Naive thymus-derived CD4-positive, alpha-beta T cell (primary cell): ENCODE data around the gene NTM. TPM values are rescaled to one million over a fixed set of nuclear protein-coding genes. Genes with fewer than 3 reads are reported as not detected.

Experiments
- ATAC-seq: fragments of 150-1000 bp; cut with Tn5 transposase; 2 replicates; pipeline ENCODE4 v1.10.0; 2021; ENCODE audit warnings: mild to moderate bottlenecking, moderate library complexity
- CTCF ChIA-PET: fragments of 350-600 bp; sonication (Branson Sonifier 250); formaldehyde crosslinking; loops from one replicate; lab custom pipeline; 2021; ENCODE audit warnings: antibody characterized with exemption; lab: Charles Lee
- POLR2A ChIA-PET: fragments of 350-600 bp; sonication (Branson Sonifier 250); formaldehyde crosslinking; loops from one replicate; lab custom pipeline; 2021; ENCODE audit warnings: antibody characterized with exemption, inconsistent platforms; lab: Charles Lee
- DNase-seq, 9 donors: peaks; one replicate each; pipeline versions ENCODE4 v3.0.0 to v3.0.0-alpha.2; 2020 to 2022; ENCODE audit warnings: mixed read lengths in 1 of 9
- H3K27ac ChIP-seq: one replicate; pipeline ENCODE4 v1.7.0; 2013; ENCODE audit warnings: mild to moderate bottlenecking, low read depth, low read length, moderate library complexity
- H3K27me3 ChIP-seq, 2 donors: one replicate each; pipeline ENCODE4 v1.7.0; 2013; ENCODE audit warnings: low read length in 2 of 2, mild to moderate bottlenecking in 2 of 2, moderate library complexity in 2 of 2; ENCODE audit not compliant: control insufficient read depth in 2 of 2, insufficient read depth in 2 of 2
- H3K36me3 ChIP-seq, 3 experiments: 1 replicate in 2 of 3; 2 replicates in 1 of 3; pipeline ENCODE4 v1.7.0; 2013; ENCODE audit warnings: low read length in 3 of 3, mild to moderate bottlenecking in 3 of 3, moderate library complexity in 1 of 3; ENCODE audit not compliant: insufficient read depth in 3 of 3, control insufficient read depth in 2 of 3
- H3K4me1 ChIP-seq, 2 donors: one replicate each; pipeline ENCODE4 v1.7.0; 2013; ENCODE audit warnings: low read length in 2 of 2, mild to moderate bottlenecking in 2 of 2, moderate library complexity in 1 of 2; ENCODE audit not compliant: control insufficient read depth in 2 of 2, insufficient read depth in 2 of 2
- H3K4me3 ChIP-seq: 2 replicates; pipeline ENCODE4 v1.7.0; 2013; ENCODE audit warnings: mild to moderate bottlenecking, low read length
- H3K9me3 ChIP-seq, 3 experiments: 1 replicate in 2 of 3; 2 replicates in 1 of 3; pipeline ENCODE4 v1.7.0; 2013; ENCODE audit warnings: low read length in 3 of 3; ENCODE audit not compliant: control insufficient read depth in 2 of 3
- H3K27ac Mint-ChIP-seq, 9 donors: one replicate each; pipeline ENCODE4 v1.8.0; 2020 to 2022; ENCODE audit warnings: mixed read lengths in 9 of 9, mild to moderate bottlenecking in 8 of 9, moderate library complexity in 5 of 9, inconsistent platforms in 2 of 9
- H3K27me3 Mint-ChIP-seq, 5 donors: one replicate each; pipeline ENCODE4 v1.8.0; 2021 to 2022; ENCODE audit warnings: mixed read lengths in 5 of 5, mild to moderate bottlenecking in 1 of 5
- H3K36me3 Mint-ChIP-seq, 5 donors: one replicate each; pipeline ENCODE4 v1.8.0; 2020 to 2022; ENCODE audit warnings: mixed read lengths in 5 of 5, mild to moderate bottlenecking in 3 of 5, inconsistent platforms in 1 of 5
- H3K4me1 Mint-ChIP-seq, 7 donors: one replicate each; pipeline ENCODE4 v1.8.0; 2020 to 2022; ENCODE audit warnings: mixed read lengths in 7 of 7, mild to moderate bottlenecking in 3 of 7, inconsistent platforms in 1 of 7
- H3K4me3 Mint-ChIP-seq, 10 donors: one replicate each; pipeline ENCODE4 v1.8.0; 2020 to 2022; ENCODE audit warnings: mild to moderate bottlenecking in 10 of 10, mixed read lengths in 10 of 10, moderate library complexity in 6 of 10, inconsistent platforms in 2 of 10
- H3K9me3 Mint-ChIP-seq, 11 donors: one replicate each; pipeline ENCODE4 v1.8.0; 2020 to 2022; ENCODE audit warnings: mixed read lengths in 11 of 11, mild to moderate bottlenecking in 4 of 11, inconsistent platforms in 1 of 11, moderate library complexity in 1 of 11
- intact Hi-C, 2 donors: fragments of 100-400 bp; cut with micrococcal nuclease; formaldehyde crosslinking; loops; one replicate each; pipeline ENCODE4 v1.15.1; 2023
- polyA plus RNA-seq, 2 donors: library from polyadenylated mRNA; unstranded; fragments of 300-500 nt; fragmentation: Illumina TruSeq; gene quantifications; one replicate each; pipeline ENCODE4 v1.2.3, GENCODE V29; 2021
- total RNA-seq, 6 experiments: library from RNA in 5 of 6; stranded (reverse) in 5 of 6; gene quantifications; 1 replicate in 5 of 6; 2 replicates in 1 of 6; pipeline ENCODE4 v1.2.3 and lab custom pipeline; 2021 to 2026

NTM gene
- total and polyA plus RNA-seq, 7 experiments from 2014 or later = not detected

DNA sequence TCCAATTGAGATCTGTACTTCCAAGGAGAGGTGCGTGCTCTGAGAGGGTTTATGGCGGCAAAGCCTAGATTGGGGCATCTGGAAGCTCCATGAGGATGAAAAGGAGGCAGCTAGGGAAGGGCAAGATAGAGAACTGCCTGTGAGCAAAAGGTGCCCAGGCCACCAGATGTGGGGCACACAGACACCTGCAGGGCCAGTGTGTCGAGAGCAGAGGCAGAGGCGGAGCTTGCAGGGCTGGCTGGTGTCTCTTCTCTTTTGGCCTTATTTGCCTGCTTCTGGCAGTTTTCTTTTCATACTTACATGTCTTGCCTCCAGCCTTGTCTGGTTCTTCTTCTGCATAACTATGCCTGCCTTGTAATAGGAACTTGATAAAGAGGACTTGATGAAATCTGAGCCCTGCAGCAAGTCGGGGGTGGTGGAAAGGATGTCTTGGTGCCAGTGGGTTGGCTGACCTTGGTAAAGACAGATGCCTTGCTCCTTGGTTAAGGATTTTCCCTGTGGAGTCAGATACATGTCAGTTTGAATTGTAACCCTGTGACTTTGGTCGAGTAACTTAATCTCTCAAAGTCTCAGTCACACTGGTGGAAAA lies 680.3 kb downstream of the NTM start:
- peaks cover 0 to 13% (median 0%) of the 10 kb centered on the region in 5 donors for H3K27me3 Mint-ChIP-seq
- H3K27ac Mint-ChIP-seq = no peak overlapping the region
- Histone ChIP-seq H3K27ac (no peak overlapping the region), H3K36me3 (no peaks in the 10 kb centered on the region), H3K9me3 (no peaks in the 10 kb centered on the region), H3K27me3 (no peaks in the 10 kb centered on the region), H3K4me3 (no peak overlapping the region), H3K4me1 (no peaks in the 10 kb centered on the region)
- H3K9me3 Mint-ChIP-seq = peaks cover 0 to 6% (median 0%) of the 10 kb centered on the region in 11 donors
- H3K36me3 Mint-ChIP-seq = no peaks in the 10 kb centered on the region
- DNase-seq (no peak), ATAC-seq (no peak)
- ChIA-PET CTCF (no interaction called here), POLR2A (no interaction called here)
- intact Hi-C loops = no loop called here
- H3K4me1 Mint-ChIP-seq = peaks cover 0 to 6% (median 0%) of the 10 kb centered on the region in 7 donors
- H3K4me3 Mint-ChIP-seq = no peak overlapping the region

DNA sequence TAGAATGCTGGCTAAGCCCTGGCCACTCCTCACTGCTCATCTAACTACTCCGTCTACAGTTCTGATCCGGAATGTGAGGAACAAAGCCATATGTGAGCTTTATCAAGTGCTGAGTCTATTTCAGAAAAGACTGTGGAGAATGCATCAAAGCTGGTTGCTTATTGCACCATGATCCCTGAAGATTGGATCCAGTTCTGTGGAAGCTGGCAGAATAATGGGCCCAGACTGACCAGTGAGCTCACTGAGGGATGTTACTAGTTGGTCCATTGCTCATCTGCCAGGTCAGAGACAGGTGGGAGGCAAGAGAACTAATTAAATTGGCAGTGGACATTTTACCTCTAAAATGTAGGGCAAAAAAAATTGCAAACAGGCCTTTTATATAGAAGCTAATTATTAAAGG lies 681.3 kb downstream of the NTM start:
- no peak for DNase-seq
- no peak for ATAC-seq
- H3K4me1 Mint-ChIP-seq = peaks cover 0 to 6% (median 0%) of the 10 kb centered on the region in 7 donors
- CTCF ChIA-PET = no interaction called here
- intact Hi-C loops = no loop called here
- H3K9me3 ChIP-seq = no peaks in the 10 kb centered on the region
- no peaks in the 10 kb centered on the region for H3K27me3 ChIP-seq
- no peak overlapping the region for H3K27ac Mint-ChIP-seq
- POLR2A ChIA-PET = no interaction called here
- no peaks in the 10 kb centered on the region for H3K36me3 ChIP-seq
- peaks cover 0 to 6% (median 0%) of the 10 kb centered on the region in 11 donors for H3K9me3 Mint-ChIP-seq
- no peaks in the 10 kb centered on the region for H3K4me1 ChIP-seq
- peaks cover 0 to 13% (median 0%) of the 10 kb centered on the region in 5 donors for H3K27me3 Mint-ChIP-seq
- no peak overlapping the region for H3K27ac ChIP-seq
- H3K4me3 ChIP-seq = no peak overlapping the region
- H3K4me3 Mint-ChIP-seq = no peak overlapping the region
- H3K36me3 Mint-ChIP-seq = no peaks in the 10 kb centered on the region

GRCh38 chr11:132052342-132052741 lies 681.9 kb downstream of the NTM start:
- H3K4me3 ChIP-seq = no peak overlapping the region
- H3K36me3 ChIP-seq = no peaks in the 10 kb centered on the region
- ATAC-seq = no peak
- no peak for DNase-seq
- intact Hi-C loops = no loop called here
- H3K4me1 Mint-ChIP-seq = peaks cover 0 to 5% (median 0%) of the 10 kb centered on the region in 7 donors
- H3K27me3 Mint-ChIP-seq = peaks cover 0 to 13% (median 0%) of the 10 kb centered on the region in 5 donors
- POLR2A ChIA-PET = no interaction called here
- CTCF ChIA-PET = no interaction called here
- H3K36me3 Mint-ChIP-seq = no peaks in the 10 kb centered on the region
- H3K27me3 ChIP-seq = no peaks in the 10 kb centered on the region
- H3K4me1 ChIP-seq = no peaks in the 10 kb centered on the region
- H3K27ac Mint-ChIP-seq = no peak overlapping the region
- H3K27ac ChIP-seq = no peak overlapping the region
- peaks cover 0 to 6% (median 0%) of the 10 kb centered on the region in 11 donors for H3K9me3 Mint-ChIP-seq
- H3K4me3 Mint-ChIP-seq = no peak overlapping the region
- H3K9me3 ChIP-seq = no peaks in the 10 kb centered on the region

GRCh38 chr11:132052904-132053303 lies 682.5 kb downstream of the NTM start:
- no peak for ATAC-seq
- no peaks in the 10 kb centered on the region for H3K4me1 ChIP-seq
- H3K27me3 ChIP-seq = no peaks in the 10 kb centered on the region
- Mint-ChIP-seq H3K27me3 (peaks cover 0 to 13% (median 0%) of the 10 kb centered on the region in 5 donors), H3K9me3 (peaks cover 0 to 6% (median 0%) of the 10 kb centered on the region in 11 donors), H3K4me3 (no peak overlapping the region), H3K27ac (no peak overlapping the region), H3K4me1 (peaks cover 0 to 3% (median 0%) of the 10 kb centered on the region in 7 donors), H3K36me3 (no peaks in the 10 kb centered on the region)
- no peaks in the 10 kb centered on the region for H3K36me3 ChIP-seq
- ChIA-PET CTCF (no interaction called here), POLR2A (no interaction called here)
- intact Hi-C loops = no loop called here
- H3K4me3 ChIP-seq = no peak overlapping the region
- no peak overlapping the region for H3K27ac ChIP-seq
- no peak for DNase-seq
- H3K9me3 ChIP-seq = no peaks in the 10 kb centered on the region

DNA sequence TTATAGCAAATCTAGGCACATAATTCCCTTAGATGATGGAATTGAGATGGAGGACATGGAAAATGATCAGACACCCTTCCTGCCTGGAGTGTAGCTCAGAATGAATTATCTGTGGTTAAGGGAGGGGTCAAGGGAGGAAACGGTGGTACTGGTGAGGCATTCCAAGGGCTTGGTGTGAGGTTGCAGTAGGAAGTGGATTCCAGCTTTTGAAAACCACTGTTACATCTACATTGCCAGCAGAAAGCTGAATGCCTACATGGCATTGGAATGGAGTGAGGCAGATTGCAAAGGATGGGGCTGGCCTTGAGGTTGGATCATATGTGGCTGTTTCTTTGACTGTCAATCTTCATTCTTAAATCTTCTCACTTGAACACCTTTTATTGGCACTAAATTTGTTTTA lies 684.4 kb downstream of the NTM start:
- H3K27ac ChIP-seq = no peak overlapping the region
- Mint-ChIP-seq H3K9me3 (peaks cover 0 to 4% (median 0%) of the 10 kb centered on the region in 11 donors), H3K4me1 (peaks cover 0 to 3% (median 0%) of the 10 kb centered on the region in 7 donors), H3K4me3 (no peak overlapping the region), H3K27ac (no peak overlapping the region), H3K36me3 (no peaks in the 10 kb centered on the region), H3K27me3 (peaks cover 0 to 5% (median 0%) of the 10 kb centered on the region in 5 donors)
- CTCF ChIA-PET = no interaction called here
- ATAC-seq (no peak), DNase-seq (no peak)
- intact Hi-C loops = no loop called here
- POLR2A ChIA-PET = no interaction called here
- H3K27me3 ChIP-seq = no peaks in the 10 kb centered on the region
- no peak overlapping the region for H3K4me3 ChIP-seq
- no peaks in the 10 kb centered on the region for H3K36me3 ChIP-seq
- H3K4me1 ChIP-seq = no peaks in the 10 kb centered on the region
- H3K9me3 ChIP-seq = no peaks in the 10 kb centered on the region

DNA sequence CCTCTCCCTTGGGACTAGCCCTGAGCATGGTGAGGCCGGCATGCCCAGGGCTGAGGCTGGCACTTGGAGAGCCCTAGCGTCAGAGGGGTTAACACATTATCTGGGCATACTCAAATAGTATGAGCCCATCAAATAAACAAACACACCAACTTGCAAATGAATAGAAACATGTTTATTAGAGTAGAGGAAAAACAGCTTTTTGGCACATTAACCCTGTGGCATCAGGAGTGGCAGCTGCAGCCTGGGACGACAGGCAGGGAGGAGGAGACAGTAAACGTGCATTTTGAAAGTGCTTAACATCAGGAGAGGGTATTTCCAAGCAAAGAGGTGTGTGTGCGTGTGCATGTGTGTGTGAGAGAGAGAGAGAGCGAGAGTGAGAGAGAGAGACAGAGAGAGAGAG lies 684.9 kb downstream of the NTM start:
- H3K36me3 Mint-ChIP-seq = no peaks in the 10 kb centered on the region
- no peaks in the 10 kb centered on the region for H3K27me3 ChIP-seq
- no peaks in the 10 kb centered on the region for H3K9me3 ChIP-seq
- H3K27ac ChIP-seq = no peak overlapping the region
- H3K36me3 ChIP-seq = no peaks in the 10 kb centered on the region
- no peak overlapping the region for H3K4me3 Mint-ChIP-seq
- POLR2A ChIA-PET = no interaction called here
- ATAC-seq (no peak), DNase-seq (no peak)
- no peaks in the 10 kb centered on the region for H3K4me1 ChIP-seq
- H3K9me3 Mint-ChIP-seq = peaks cover 0 to 4% (median 0%) of the 10 kb centered on the region in 11 donors
- intact Hi-C loops = no loop called here
- CTCF ChIA-PET = no interaction called here
- no peak overlapping the region for H3K4me3 ChIP-seq
- peaks cover 0 to 5% (median 0%) of the 10 kb centered on the region in 5 donors for H3K27me3 Mint-ChIP-seq
- H3K4me1 Mint-ChIP-seq = peaks cover 0 to 2% (median 0%) of the 10 kb centered on the region in 7 donors
- no peak overlapping the region for H3K27ac Mint-ChIP-seq

DNA sequence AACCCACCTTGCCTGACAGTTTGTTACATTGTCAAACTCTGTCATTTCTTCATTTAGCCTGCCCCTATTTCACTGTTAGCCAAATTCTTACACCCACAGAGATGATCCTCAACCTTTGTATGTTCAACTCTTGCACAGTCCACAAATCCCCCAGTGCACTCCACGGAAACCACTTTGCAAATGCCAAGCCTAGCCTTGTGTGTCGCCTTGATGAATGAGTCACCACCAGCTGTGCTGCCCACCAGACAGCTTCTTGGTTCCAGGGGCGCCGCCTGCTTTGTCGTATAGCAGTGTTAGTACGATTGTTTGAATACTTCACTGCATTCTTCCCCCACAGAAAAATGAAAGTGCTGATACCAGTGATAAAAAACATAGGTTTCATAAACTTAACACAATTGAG lies 686.3 kb downstream of the NTM start:
- Histone ChIP-seq H3K27me3 (no peaks in the 10 kb centered on the region), H3K36me3 (no peaks in the 10 kb centered on the region), H3K4me1 (no peaks in the 10 kb centered on the region), H3K27ac (no peak overlapping the region), H3K9me3 (no peaks in the 10 kb centered on the region), H3K4me3 (no peak overlapping the region)
- Mint-ChIP-seq H3K9me3 (peaks cover 0 to 4% (median 0%) of the 10 kb centered on the region in 11 donors), H3K27ac (no peak overlapping the region), H3K27me3 (no peaks in the 10 kb centered on the region), H3K4me3 (no peak overlapping the region), H3K36me3 (no peaks in the 10 kb centered on the region), H3K4me1 (no peaks in the 10 kb centered on the region)
- ChIA-PET POLR2A (no interaction called here), CTCF (interaction anchor here (0.7 kb wide), 1 partner anchor 838 kb away, joined by 6 read pairs; no protein-coding TSS in a partner anchor)
- intact Hi-C loops = no loop called here
- DNase-seq (no peak), ATAC-seq (no peak)
